Lower leg skin (tissue), 3 donors: ENCODE results near the gene ACOT11.

Experiments
- POLR2A ChIP-seq, 2 donors: fragments of 450-650 bp; IDR thresholded peaks; one replicate each; pipeline ENCODE4 v1.6.1; 2016 to 2017; ENCODE audit warnings: antibody characterized with exemption in 2 of 2, mild to moderate bottlenecking in 1 of 2, moderate library complexity in 1 of 2
- TF ChIP-seq, protein P1 (sequence below), 3 donors: fragments of 450-650 bp; IDR thresholded peaks; one replicate each; pipeline ENCODE4 v1.5.1; 2016; ENCODE audit warnings: antibody characterized with exemption in 3 of 3, mild to moderate bottlenecking in 3 of 3, moderate library complexity in 2 of 3

DNA sequence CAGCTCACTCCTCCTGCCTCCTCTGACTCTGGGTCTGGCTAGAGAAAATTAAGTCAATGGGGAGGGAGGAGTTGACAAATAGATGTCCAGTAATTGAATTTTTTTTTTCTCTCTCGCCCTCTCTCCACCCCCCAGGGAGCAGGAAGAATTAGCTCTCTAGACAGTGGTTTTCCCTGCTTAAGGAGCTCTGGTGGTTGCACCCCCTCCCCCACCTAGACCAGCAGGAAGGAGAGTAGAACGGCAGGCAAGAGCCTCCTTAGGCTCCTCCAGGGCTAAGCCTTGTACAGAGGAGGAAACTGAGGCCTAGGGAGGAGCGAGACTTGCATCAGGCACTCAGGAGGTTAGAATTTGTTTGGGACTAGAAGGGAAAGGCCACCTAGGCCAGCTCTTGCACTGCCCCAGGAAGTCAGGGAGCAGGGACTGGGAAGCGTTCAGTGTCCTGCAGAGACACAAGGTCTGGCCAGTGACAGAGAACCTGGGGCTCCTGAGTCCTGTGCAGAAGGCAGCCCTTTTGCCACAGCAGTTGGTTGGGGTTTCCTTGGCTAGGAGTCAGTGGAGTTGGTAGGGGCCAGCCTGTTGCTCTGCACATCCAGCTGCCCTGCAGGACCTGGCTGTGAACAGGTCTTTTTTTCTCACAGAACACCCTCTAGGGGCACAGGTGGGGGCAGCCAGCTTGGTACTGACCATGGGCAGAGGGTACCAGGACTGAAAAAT is 49.5 kb upstream of the ACOT11 start:
- TF ChIP-seq, protein P1, sequence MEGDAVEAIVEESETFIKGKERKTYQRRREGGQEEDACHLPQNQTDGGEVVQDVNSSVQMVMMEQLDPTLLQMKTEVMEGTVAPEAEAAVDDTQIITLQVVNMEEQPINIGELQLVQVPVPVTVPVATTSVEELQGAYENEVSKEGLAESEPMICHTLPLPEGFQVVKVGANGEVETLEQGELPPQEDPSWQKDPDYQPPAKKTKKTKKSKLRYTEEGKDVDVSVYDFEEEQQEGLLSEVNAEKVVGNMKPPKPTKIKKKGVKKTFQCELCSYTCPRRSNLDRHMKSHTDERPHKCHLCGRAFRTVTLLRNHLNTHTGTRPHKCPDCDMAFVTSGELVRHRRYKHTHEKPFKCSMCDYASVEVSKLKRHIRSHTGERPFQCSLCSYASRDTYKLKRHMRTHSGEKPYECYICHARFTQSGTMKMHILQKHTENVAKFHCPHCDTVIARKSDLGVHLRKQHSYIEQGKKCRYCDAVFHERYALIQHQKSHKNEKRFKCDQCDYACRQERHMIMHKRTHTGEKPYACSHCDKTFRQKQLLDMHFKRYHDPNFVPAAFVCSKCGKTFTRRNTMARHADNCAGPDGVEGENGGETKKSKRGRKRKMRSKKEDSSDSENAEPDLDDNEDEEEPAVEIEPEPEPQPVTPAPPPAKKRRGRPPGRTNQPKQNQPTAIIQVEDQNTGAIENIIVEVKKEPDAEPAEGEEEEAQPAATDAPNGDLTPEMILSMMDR (IDR thresholded peaks at IDR 0.05), result no peak
- no peak for TF ChIP-seq POLR2A (IDR thresholded peaks at IDR 0.05)
